GM21367 (cell line): ENCODE measurements around the gene MRAP.
"Not testable (repeated sequence)": the region's sequence is repeated elsewhere in the genome, so short reads cannot be mapped to it uniquely, and the experiment has no call there.

ENCODE experiments used
- ATAC-seq: cut with Tn5 transposase; IDR thresholded peaks from one replicate; pipeline ENCODE4 v1.9.1; 2021; ENCODE audit not compliant: unreplicated experiment

MRAP gene

DNA sequence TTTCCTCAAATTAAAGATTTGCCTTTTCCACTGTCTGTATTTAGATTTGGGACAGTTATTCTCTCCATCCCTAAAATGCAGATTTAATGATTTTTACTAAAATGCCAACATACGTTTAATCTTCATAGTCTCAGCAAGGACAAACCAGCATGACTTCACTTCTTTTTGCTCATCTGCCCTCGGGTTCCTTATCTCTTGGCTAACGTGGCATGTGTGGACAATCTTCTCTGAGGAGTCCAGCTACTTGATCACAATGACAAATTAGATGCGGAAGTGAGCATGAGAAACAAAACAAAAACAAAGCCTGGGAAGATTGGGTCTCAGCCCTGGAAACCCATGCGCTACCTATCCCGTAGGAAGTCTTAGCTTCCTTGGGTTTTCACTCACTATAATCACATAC lies 1.0 kb downstream of the MRAP start:
- ATAC-seq = no peak

DNA sequence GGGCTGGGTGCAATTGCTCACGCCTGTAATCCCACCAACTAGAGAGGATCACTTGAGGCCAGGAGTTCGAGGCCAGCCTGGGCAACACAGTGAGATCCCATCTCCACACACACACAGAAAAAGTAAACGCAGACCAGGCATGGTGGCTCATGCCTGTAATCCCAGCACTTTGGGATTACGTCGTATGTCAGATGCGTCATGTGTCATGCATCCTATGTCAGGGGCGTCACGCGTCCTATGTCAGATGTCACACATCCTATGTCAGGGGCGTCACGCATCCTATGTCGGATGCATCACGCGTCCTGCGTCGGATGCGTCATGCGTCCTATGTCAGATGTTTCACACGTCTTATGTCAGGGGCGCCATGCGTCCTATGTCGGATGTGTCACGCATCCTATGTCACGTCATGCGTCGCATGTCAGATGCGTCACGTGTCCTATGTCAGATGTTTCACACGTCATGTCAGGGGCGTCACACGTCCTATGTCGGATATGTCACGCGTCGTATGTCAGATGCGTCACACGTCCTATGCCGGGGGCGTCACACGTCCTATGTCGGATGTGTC lies 1.5 kb downstream of the MRAP start:
- ATAC-seq = no peak

DNA sequence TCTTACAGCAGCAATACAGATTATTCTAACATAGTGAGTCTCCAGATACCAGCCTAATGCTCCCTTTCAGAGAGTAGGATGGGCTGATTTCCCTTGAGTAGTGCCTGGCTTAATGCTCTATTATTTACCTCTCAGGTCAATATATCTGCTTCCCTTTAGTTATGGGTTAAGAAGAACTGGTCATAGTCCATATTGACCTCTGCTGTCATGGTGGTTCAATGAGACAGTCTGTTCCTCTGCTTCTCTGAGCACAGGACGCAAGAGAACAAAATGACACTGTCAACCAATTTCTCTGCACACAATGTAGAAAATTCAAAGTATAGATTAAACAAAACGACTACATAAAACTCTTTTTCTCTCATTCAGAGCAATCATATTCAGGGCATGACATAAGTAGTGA lies 2.9 kb downstream of the MRAP start:
- no peak for ATAC-seq

DNA sequence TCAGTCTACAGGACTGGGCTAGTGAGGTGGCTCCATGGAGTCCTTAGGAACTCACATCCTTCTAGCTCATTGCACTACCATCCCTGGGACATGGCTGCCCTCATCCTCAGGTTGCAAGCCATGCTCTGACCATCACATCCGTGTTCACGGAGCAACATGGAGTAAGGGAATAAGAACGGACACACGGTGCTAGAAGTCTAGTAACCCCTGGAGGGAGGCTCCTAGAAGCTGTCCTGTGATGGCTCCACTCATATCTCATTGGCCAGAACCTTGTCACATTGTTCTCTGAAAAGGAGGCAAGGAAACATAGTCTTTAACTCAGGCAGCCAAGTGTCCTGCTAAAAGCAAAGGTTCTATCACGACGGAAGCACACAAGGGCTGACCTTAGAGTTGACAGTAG lies 3.9 kb downstream of the MRAP start:
- no peak for ATAC-seq

DNA sequence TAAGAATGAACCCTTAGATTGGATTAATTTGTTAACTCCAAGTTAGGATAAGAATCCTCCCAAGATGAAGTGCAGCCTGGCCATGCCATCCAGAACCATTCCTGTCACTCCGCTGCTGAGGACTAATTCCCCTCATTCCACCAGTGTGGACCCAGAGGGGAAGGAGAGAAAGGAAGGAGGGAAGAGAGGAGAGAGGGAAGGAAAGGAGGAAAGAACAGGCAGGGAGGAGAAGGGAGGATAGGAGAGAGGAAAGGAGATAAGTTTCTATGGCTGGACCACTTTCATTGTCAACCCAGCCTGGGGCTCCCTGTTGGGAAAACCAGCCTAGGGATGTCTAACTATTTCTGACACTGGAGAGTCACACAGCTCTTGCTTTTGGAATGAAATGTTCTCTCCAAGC lies 4.7 kb downstream of the MRAP start:
- ATAC-seq = no peak

DNA sequence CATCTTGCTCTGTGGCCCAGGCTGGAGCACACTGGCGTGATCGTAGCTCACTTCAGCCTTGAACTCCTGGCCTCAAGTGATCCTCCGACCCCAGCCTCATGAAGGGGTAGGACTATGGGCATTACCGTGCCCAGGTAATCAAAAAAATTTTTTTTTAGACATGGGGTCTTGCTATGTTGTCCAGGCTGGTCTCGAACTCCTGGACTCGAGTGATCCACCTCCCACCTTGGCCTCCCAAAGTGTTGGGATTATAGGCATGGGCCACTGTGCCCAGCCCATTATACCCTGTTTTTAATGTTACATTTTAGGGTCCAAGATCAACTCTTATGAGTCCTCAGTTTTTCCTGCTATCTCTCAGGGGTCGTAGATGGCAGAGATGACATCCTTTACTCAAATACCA lies 6.3 kb downstream of the MRAP start:
- ATAC-seq = no peak

DNA sequence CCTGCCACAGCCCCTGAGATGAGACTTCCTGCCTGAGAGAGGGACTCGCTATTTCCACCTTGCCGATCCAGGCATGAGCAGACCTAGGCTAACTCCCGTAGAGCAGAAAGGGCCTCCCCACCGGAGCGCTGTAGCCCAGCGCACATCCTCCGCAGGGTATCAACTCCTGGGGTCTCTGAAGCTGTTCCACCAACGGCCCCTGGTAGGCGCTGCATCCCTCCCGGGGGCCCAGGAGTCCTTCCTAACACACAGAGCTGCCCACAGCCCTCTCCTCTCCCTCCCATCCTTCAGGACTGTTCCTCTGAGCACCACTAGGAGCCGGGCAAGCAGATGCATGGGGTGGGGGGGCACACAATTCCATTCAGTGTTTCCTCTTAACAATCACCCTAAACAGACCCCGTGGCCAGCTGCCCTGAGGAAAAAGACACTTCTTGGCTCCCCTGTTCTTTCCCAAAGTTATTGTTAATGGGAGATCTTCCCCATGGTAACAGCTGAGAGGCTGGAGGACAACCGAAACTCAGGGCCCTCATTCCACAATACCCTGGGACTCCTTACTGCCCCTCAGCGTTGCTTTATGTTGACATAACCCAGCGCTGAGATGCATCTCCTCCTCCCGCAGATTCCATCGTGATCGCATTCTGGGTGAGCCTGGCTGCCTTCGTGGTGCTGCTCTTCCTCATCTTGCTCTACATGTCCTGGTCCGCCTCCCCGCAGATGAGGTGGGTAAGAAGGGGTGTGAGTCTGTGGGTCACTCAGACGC lies 7.5 kb downstream of the MRAP start:
- ATAC-seq = no peak

DNA sequence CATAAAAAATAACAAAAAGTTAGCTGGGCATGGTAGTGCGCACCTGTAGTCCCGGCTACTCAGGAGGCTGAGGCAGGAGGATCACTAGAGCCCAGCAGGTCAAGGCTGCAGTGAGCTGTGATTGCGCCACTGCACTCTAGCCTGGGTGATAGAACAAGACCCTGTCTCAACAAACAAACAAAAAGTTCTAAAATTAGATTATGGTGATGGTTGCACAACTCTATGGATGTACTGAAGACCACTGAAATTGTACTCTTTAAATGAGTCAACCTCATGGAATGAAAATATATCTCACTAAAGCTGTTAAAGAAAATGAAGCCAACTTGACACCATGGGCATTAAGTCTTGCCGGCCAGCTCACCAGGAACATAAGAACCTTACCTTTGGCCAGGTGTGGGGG lies 9.1 kb downstream of the MRAP start:
- ATAC-seq = no peak

DNA sequence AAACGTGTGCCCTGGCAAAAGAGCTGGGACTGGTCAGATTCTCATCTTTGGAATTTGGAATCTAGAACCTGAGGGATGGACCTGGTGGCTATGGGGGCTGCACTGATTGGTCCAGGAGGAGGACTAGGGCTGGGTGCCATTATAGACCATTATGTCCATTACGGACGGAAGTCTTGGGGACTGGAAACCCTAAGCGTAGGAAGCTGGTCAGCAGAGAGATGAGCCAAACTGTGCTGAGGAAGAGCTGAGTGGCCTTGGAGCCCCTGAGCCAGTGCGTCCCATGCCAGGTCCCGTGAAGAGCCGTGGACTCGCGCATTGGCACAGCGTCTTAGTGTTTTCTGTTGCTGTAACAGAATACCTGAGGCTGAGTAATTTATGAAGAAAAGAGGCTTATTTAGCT lies 10.0 kb downstream of the MRAP start:
- ATAC-seq = no peak

DNA sequence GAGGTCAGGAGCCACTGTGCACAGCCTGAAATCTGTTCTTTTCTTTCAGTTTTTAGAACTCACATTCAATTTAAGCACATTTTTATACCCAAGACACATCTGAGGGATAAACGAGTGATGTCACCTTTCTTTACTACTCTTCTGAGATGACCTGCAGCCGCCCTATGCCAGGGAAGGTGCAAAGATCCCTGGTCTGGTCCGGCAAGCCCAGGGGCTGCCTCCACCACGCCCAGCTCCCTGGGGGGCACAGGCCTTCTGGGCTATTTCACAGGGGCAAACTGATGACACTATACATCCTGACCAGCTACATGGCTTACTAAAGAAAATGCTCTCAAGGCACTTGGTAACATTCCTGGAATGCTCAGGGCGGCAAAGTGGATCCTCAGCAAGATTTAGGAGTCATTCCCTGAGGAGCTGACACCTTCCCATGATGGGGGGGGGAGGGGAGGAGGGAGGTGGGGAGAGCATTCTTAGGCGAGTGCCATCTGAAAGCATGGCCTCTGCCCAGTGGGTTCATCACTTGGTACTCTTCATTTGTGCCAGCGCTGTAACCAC lies 11.3 kb downstream of the MRAP start:
- no peak for ATAC-seq

DNA sequence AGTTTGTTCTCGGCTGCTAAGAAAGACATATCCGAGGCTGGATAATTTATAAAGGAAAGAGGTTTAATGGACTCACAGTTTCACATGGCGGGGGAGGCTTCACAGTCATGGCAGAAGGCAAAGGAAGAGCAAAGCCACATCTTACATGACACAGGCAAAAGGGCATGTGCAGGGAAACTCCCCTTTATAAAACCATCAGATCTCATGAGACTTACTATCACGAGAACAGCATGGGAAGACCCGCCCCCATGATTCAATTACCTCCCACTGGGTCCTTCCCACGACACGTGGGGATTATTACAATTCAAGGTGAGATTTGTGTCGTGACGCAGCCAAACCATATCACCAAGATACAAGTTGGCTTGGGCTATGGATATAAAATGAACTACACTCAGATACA lies 12.3 kb downstream of the MRAP start:
- ATAC-seq = not testable (repeated sequence)

DNA sequence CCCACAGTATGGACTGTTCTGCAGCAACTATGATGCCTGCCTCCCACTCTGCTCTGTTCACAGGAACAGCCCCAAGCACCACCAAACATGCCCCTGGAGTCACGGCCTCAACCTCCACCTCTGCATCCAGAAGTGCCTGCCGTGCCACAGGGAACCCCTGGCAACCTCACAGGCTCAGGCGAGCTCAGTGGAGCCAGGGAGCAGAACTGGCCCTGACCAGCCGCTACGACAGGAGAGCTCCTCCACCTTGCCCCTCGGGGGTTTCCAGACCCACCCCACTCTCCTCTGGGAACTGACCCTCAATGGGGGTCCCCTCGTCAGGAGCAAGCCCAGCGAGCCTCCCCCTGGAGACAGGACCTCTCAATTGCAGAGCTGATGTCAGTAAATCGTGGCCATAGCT lies 13.0 kb downstream of the MRAP start:
- ATAC-seq = no peak

DNA sequence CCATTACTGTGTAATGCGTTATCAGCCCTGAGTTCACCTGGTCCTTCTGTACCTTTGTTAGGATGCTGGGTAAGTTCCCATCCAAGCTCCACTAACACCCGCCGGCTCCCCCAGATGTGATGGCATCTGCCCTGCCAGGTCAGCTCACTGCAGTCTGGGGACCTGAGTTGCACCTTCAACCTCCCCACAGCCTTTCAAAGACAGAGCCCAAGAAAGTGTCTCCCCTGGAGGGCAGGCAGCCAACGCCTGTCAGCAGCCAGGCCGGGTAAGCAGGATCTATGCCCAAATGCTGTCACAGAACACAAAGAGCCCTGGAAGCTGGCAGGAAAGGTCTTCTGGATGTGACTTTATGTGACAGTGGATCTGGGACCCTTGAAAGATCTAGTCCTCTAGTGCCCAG lies 13.7 kb downstream of the MRAP start:
- ATAC-seq = no peak

DNA sequence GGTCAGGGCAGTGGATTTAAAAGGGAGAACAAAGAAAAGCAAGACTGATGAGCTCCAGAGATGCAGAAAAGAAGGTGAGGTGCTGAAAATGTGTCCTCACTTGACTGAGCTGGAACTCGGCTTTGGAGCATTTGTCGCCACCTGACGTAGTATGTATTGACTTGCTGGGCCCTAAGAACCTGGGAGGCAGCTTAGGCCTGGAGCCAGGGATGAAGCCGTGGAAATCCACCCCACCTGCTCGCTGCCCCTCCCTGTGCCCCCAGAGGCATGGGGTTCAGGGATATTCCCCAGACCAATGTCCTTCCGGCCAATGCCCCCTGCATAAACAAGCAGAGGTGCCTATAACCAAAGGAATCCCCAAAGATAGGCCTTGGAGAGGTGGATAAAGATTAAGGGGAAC lies 14.3 kb downstream of the MRAP start:
- ATAC-seq = no peak

DNA sequence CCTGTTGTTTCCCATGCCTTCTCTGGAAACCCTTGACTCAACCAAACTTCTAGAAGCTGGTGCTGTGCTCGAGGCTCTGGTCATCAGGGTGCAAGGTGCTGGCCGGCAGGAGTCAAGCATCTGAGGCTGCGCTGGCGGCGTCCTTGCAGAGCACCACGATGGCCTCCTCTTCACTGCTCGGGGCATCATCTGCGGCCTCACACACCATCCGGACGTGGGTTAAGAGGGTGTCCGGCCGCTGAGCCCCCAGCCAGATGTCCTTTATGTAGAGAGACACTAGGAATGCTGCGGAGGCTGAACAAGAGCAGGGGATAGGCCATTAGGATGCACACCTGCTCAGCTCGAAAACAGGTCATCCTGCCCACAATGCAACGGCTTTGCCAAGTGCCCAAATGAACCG lies 16.2 kb downstream of the MRAP start:
- ATAC-seq = no peak

DNA sequence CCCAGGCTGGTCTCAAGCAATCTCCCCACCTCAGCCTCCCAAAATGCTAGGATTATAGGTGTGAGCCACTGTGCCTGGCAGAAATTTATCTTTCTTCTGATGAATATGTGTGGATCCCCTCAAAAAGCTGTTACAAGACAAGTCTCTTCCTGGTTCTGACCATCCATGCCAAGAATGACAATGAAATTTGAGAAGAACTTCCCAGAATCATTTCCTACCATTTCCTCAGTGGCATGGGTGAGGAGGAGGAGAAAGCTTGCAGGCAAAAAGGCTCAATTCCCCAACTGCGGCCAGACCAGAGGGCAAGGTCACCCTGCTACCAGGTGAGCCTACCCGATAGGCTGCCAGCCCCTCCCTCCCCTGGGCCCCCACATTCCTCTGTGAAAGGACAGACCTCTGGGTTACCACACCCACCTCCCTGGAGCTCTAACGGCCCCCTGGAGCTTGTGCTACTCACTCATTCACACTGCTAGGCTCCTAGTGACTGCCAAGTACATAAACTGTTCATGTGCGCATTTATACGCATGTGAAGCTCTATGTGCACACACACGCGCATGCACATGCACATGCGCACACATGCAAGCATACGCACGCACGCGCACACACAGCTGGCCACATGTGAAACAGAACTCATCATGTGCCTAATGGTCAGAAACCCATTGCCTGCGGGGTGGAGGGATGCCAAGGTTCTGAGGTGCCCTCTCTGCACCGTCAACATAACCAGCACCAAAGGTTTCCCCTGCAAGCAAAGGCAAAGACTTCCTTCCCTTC lies 17.0 kb downstream of the MRAP start:
- ATAC-seq = no peak

DNA sequence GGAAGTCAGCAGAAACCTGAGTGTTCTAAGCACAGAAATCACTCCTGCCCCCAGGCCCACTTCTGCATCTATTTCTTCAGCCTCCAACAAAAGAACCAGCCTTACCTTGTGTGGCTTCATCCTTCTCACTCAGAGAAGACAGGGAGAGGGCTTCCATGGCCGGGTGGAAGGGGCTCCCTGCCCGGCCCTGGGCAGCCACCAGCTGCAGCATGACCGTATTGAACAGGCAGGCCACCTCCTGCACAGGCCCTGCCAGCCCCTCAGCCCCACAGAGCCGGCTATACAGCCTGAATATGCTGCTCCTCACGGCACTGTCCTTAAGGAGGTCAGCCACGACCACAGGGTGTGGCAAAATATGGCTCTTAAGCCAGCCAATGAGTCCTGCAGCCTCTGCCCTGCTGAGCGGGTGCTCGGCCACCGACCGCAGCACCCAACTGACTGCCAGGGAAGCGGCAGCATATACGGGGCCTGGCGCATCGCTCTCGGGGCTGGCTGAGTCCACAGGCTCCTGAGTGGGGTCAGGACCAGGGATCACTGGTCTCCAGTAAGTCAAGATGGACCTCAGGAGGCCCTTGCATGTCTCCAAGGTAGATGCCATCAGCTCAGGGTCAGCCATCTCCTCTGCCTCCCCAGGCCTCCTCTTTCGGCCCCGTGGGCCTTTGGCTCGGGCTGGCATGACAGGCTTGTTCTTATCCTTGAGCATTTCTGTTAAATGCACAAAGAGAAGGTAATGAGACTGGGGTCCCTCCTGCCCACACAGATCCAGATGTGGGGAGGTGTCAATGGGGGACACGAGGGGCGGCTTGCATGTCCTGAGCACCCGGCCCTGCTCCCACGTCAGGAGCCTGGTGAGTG lies 17.9 kb downstream of the MRAP start:
- no peak for ATAC-seq

DNA sequence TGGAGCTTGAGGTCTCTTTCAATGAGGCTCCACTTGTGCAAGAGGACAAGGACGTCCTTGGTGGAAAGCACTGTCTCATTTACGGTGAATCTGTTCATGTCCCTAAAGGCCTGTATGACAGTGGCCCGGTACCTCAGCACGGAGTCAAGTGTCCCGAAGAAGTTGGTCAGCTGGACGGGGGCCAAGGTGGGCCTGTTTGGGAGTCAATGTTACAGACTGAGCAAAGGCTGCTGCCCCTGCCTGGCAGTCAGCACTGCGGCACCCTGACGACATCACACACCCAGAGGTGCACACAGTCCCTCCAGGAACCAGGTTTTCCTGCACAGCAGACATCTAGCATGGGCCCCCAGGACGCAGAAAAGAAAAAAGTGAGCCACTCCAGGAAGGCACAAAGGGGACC lies 19.1 kb downstream of the MRAP start:
- ATAC-seq = no peak

DNA sequence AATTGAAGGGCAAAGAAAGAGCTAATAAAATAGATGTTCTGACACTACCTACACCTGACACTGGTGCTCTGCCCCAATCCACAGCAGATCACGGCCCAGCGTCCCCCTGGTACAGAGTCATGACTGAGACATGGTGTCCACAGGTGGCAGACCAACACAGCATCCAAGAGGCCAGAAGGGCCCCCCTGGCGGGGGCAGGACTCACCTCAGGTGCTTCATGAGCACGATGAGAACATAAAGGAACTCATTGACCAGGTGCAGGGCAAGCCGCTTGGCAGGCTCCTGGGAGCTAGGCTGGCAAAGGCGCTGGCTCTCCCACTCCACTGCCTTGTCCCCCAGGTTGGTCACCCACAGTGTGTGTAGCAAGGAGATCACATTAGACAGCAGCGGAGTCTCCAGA lies 20.4 kb downstream of the MRAP start:
- ATAC-seq = no peak

DNA sequence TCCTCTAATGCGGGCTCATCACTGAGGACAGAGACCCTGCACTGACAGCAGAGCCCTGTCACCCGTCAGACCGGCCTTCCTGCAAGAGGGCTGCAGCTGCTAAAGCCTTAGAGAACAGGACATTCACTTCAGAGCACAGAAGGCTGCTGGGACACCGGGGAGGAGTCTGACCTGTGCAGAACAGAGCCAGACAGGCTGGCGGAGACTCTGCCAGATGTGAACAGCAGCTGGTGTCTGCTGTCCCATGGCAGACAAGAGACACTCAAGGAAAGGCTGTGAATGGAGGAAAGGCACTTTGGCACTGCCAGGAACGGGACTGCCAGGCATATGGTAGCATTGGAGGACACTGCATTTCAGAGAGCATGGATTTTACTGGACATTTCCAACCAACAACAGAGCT lies 21.4 kb downstream of the MRAP start:
- ATAC-seq = no peak

DNA sequence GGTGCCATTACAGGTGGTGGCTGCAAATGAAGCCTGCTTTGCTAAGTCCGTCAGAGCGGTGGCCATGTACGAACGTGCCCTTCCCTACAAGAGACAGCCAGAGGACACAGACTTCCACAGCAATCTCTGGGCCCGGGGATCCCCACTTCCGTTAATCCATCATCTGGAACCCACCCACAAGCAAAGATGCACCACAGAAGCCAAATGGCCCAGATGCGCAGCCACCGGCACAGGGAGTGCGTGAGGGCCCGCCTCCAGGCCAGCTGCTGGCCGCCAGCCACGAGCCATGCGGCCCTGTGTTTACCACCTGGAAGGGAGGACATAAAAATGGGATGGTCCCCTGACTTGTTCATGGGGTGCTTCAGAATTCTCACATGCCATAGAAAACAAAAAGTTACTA lies 22.1 kb downstream of the MRAP start:
- no peak for ATAC-seq
